Heart left ventricle (tissue), 13 donors: ENCODE results near the gene FXYD3.

Experiments used
- POLR2A ChIP-seq, 2 donors: fragments of 450-650 bp; IDR thresholded peaks; one replicate each; pipeline ENCODE4 v1.6.1; 2017; ENCODE audit warnings: antibody characterized with exemption in 2 of 2, mild to moderate bottlenecking in 2 of 2, moderate library complexity in 2 of 2
- TF ChIP-seq, protein P1 (sequence below), 12 donors: fragments of 200-600 bp; sonication (generic) in 4 of 12; IDR thresholded peaks; one replicate each; pipeline versions ENCODE4 v1.5.0 to v1.8.0; 2018 to 2022; ENCODE audit warnings: antibody characterized with exemption in 12 of 12, mild to moderate bottlenecking in 5 of 12
- donor health status: ischemic (EF 13 %, LVEDD 7.1; RV severe dilation, severe dysfunction).
- donor health status: DM: no; HTN: yes; CAD: no.
- donor health status: DM: no; HTN: no; CAD: no.
- donor health status: ischemic (EF 25% LVEDD 6.9; RV normal size, moderate dysfunction).
- donor health status: ischemic (EF 25% LVEDD 5.7; RV mildly dilated, moderate dysfunction).
- donor health status: ischemic (EF 35%, LVEDD 5.7; RV mildly dilated, moderate dysfunction).
- donor health status: nonischemic (EF 11% LVEDD 7.7; RV severe dilation, severe dysfunction).
- donor health status: DM: yes; HTN: yes; CAD: no.
- donor health status: PGD.
- donor health status: ischemic (EF 29% LVEDD 5.4; RV normal size, mild dysfunction).
- donor health status: nonischemic (EF 23%, LVEDD 6.1; RV moderate dilation, normal function).

DNA sequence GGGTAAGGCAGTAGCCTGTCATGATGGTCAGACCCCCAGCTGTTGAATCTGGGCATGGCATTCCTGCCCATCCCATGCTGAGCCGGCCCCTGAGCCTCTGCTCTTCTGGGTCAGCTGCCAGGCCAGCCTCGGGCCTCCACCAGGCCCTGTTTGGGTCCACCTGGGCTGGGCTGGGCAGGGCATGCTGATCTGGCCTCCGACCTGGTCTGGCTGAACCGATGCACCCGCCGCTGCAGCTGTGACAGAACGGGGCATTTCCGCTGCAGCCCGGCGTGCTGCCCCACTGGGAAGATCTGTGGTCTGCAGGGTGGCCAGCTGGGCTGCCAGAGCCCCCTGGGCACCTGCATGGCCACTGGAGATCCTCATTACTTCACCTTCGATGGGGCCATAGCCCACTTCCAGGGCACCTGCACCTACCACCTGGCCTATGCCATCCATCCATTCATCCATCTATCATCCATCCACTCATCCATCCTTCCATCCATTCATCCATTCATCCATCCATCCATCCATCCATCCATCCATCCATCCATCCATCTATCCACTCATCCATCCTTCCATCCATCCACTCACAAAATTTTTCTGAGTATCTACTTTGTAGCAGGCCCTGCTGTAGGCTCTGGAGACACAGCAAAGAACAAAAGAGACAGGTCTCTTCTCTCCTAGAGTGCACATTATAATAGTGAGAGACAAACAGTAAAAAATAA is 21.5 kb upstream of the FXYD3 start:
- TF ChIP-seq POLR2A (IDR thresholded peaks at IDR 0.05) = no peak
- TF ChIP-seq, protein P1, sequence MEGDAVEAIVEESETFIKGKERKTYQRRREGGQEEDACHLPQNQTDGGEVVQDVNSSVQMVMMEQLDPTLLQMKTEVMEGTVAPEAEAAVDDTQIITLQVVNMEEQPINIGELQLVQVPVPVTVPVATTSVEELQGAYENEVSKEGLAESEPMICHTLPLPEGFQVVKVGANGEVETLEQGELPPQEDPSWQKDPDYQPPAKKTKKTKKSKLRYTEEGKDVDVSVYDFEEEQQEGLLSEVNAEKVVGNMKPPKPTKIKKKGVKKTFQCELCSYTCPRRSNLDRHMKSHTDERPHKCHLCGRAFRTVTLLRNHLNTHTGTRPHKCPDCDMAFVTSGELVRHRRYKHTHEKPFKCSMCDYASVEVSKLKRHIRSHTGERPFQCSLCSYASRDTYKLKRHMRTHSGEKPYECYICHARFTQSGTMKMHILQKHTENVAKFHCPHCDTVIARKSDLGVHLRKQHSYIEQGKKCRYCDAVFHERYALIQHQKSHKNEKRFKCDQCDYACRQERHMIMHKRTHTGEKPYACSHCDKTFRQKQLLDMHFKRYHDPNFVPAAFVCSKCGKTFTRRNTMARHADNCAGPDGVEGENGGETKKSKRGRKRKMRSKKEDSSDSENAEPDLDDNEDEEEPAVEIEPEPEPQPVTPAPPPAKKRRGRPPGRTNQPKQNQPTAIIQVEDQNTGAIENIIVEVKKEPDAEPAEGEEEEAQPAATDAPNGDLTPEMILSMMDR (IDR thresholded peaks at IDR 0.05) = no peak
